ENCODE measurements around the gene SAMD7. TPM values are rescaled to one million over a fixed set of nuclear protein-coding genes. Genes with fewer than 3 reads are reported as not detected.

The SAMD7 gene
- total RNA-seq, 1 experiment from 2014 or later, result not detected

DNA sequence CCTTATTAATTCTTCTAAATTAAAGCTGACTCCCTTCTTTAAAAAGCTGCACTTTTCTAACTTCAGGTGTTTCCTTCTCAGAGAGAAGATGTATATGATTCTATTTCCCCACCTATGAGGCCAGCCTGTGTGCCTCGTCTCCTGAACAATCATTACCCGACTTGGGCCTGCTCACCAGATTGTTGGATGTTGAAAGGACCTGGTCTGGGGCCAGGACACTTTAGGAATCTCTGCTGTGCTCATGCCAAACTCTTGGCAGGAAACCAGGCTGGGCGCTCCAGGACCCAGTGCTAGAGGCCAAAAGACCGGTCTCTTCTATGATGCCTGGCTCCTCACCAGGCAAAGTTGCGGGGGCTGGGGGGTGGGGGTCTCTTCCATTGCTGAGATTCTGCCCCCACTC lies 24.7 kb upstream of the SAMD7 start:
- DNase-seq, result no peak
- Mint-ChIP-seq H3K27ac (ENCODE audit: unreplicated experiment) (no peak overlapping the region), H3K4me3 (ENCODE audit: unreplicated experiment) (no peak overlapping the region), H3K27me3 (ENCODE audit: insufficient read depth, unreplicated experiment) (peaks cover 4% of the 10 kb centered on the region), H3K36me3 (ENCODE audit: insufficient read depth, unreplicated experiment) (no peaks in the 10 kb centered on the region), H3K9me3 (ENCODE audit: unreplicated experiment) (no peaks in the 10 kb centered on the region), H3K4me1 (ENCODE audit: low read depth, unreplicated experiment) (no peaks in the 10 kb centered on the region)
- Histone ChIP-seq H3K4me3 (ENCODE audit: low read depth, low read length) (no peak overlapping the region), H3K36me3 (ENCODE audit: control insufficient read depth, insufficient read depth, low read length) (no peaks in the 10 kb centered on the region), H3K9me3 (no peaks in the 10 kb centered on the region), H3K4me1 (no peaks in the 10 kb centered on the region), H3K27me3 (replicated peaks; ENCODE audit: control insufficient read depth, insufficient read depth, low read length) (no peaks in the 10 kb centered on the region)
- ChIA-PET CTCF (no interaction called here), POLR2A (no interaction called here)
- intact Hi-C loops (cut with micrococcal nuclease; ENCODE audit: unreplicated experiment), result no loop called here
- TF ChIP-seq, protein P1, sequence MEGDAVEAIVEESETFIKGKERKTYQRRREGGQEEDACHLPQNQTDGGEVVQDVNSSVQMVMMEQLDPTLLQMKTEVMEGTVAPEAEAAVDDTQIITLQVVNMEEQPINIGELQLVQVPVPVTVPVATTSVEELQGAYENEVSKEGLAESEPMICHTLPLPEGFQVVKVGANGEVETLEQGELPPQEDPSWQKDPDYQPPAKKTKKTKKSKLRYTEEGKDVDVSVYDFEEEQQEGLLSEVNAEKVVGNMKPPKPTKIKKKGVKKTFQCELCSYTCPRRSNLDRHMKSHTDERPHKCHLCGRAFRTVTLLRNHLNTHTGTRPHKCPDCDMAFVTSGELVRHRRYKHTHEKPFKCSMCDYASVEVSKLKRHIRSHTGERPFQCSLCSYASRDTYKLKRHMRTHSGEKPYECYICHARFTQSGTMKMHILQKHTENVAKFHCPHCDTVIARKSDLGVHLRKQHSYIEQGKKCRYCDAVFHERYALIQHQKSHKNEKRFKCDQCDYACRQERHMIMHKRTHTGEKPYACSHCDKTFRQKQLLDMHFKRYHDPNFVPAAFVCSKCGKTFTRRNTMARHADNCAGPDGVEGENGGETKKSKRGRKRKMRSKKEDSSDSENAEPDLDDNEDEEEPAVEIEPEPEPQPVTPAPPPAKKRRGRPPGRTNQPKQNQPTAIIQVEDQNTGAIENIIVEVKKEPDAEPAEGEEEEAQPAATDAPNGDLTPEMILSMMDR (IDR thresholded peaks at IDR 0.05; ENCODE audit: insufficient read depth in 1 of 2, low read depth in 1 of 2, low read length in 1 of 2, severe bottlenecking in 1 of 2, unreplicated experiment in 1 of 2), result no peak
- no TSS peak for BruUV-seq (replicated peaks)

DNA sequence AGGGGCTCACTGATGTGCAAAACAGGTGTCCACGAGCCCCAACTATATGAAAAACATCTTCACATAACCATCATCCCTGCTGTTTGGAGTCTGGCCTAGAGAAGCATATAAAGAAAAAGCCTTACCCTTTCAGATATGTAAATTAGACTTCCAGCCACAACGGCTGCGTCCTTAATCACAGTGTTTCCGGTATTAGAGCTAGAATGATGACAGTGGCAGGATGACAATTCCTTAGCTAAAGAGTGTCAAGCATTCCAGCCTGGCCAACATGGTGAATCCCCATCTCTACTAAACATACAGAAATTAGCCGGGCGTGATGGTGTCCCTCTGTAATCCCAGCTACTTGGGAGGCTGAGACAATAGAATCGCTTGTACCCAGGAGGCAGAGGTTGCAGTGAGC lies 19.5 kb upstream of the SAMD7 start:
- Mint-ChIP-seq H3K4me3 (ENCODE audit: unreplicated experiment) (no peak overlapping the region), H3K4me1 (ENCODE audit: low read depth, unreplicated experiment) (no peaks in the 10 kb centered on the region), H3K27ac (ENCODE audit: unreplicated experiment) (no peak overlapping the region), H3K27me3 (ENCODE audit: insufficient read depth, unreplicated experiment) (no peaks in the 10 kb centered on the region), H3K9me3 (ENCODE audit: unreplicated experiment) (no peaks in the 10 kb centered on the region), H3K36me3 (ENCODE audit: insufficient read depth, unreplicated experiment) (no peaks in the 10 kb centered on the region)
- CTCF ChIA-PET, result no interaction called here
- H3K36me3 ChIP-seq (ENCODE audit: control insufficient read depth, insufficient read depth, low read length), result no peaks in the 10 kb centered on the region
- no peaks in the 10 kb centered on the region for H3K27me3 ChIP-seq (replicated peaks; ENCODE audit: control insufficient read depth, insufficient read depth, low read length)
- intact Hi-C loops (cut with micrococcal nuclease; ENCODE audit: unreplicated experiment), result no loop called here
- TF ChIP-seq, protein P1 (IDR thresholded peaks at IDR 0.05; ENCODE audit: insufficient read depth in 1 of 2, low read depth in 1 of 2, low read length in 1 of 2, severe bottlenecking in 1 of 2, unreplicated experiment in 1 of 2), result no peak
- POLR2A ChIA-PET, result no interaction called here
- no TSS peak for BruUV-seq (replicated peaks)
- H3K4me1 ChIP-seq, result no peaks in the 10 kb centered on the region
- H3K9me3 ChIP-seq, result no peaks in the 10 kb centered on the region
- no peak for DNase-seq
- no peak overlapping the region for H3K4me3 ChIP-seq (ENCODE audit: low read depth, low read length)

DNA sequence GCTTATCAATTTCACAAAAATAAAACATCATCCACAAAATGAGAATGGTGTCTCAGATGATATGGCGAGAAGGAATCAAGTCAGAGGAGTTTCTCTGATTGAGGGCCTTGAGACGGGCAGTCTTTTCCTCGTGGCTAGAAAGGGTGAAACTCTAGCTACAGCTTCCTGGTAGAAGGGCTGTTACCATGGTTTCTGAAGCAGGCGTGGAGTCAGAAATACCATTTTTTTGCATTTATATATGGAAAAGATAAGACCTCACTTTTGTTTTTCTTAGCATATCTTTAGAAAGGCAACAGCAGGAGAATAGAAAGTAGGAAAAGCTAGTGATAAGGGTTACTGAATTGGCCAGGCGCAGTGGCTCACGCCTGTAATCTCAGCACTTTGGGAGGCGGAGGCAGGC lies 17.3 kb upstream of the SAMD7 start:
- H3K27ac Mint-ChIP-seq (ENCODE audit: unreplicated experiment), result no peak overlapping the region

More for the DNA sequence above, 17.3 kb upstream of the SAMD7 start:
- H3K4me3 Mint-ChIP-seq (ENCODE audit: unreplicated experiment), result no peak overlapping the region
- ChIA-PET CTCF (no interaction called here), POLR2A (no interaction called here)
- no peaks in the 10 kb centered on the region for H3K9me3 Mint-ChIP-seq (ENCODE audit: unreplicated experiment)
- no peaks in the 10 kb centered on the region for H3K4me1 Mint-ChIP-seq (ENCODE audit: low read depth, unreplicated experiment)
- BruUV-seq (replicated peaks), result no TSS peak
- H3K27me3 Mint-ChIP-seq (ENCODE audit: insufficient read depth, unreplicated experiment), result no peaks in the 10 kb centered on the region
- intact Hi-C loops (cut with micrococcal nuclease; ENCODE audit: unreplicated experiment), result no loop called here
- H3K27me3 ChIP-seq (replicated peaks; ENCODE audit: control insufficient read depth, insufficient read depth, low read length), result no peaks in the 10 kb centered on the region
- H3K4me1 ChIP-seq, result no peaks in the 10 kb centered on the region
- no peak overlapping the region for H3K4me3 ChIP-seq (ENCODE audit: low read depth, low read length)
- DNase-seq, result no peak
- TF ChIP-seq, protein P1 (IDR thresholded peaks at IDR 0.05; ENCODE audit: insufficient read depth in 1 of 2, low read depth in 1 of 2, low read length in 1 of 2, severe bottlenecking in 1 of 2, unreplicated experiment in 1 of 2), result no peak
- no peaks in the 10 kb centered on the region for H3K36me3 ChIP-seq (ENCODE audit: control insufficient read depth, insufficient read depth, low read length)
- H3K36me3 Mint-ChIP-seq (ENCODE audit: insufficient read depth, unreplicated experiment), result no peaks in the 10 kb centered on the region
- H3K9me3 ChIP-seq, result no peaks in the 10 kb centered on the region

All from Caco-2 (cell line).